Measurements from ENCODE around the gene ZNF365.
"Not testable (repeated sequence)": the region's sequence is repeated elsewhere in the genome, so short reads cannot be mapped to it uniquely, and the experiment has no call there.

Gene ZNF365

GRCh38 chr10:62352356-62352970 lies 21.7 kb upstream of the ZNF365 start:
- H3K4me3 ChIP-seq (ENCODE audit: control insufficient read depth, low read depth, low read length), result no peak overlapping the region
- TF ChIP-seq, protein P1, sequence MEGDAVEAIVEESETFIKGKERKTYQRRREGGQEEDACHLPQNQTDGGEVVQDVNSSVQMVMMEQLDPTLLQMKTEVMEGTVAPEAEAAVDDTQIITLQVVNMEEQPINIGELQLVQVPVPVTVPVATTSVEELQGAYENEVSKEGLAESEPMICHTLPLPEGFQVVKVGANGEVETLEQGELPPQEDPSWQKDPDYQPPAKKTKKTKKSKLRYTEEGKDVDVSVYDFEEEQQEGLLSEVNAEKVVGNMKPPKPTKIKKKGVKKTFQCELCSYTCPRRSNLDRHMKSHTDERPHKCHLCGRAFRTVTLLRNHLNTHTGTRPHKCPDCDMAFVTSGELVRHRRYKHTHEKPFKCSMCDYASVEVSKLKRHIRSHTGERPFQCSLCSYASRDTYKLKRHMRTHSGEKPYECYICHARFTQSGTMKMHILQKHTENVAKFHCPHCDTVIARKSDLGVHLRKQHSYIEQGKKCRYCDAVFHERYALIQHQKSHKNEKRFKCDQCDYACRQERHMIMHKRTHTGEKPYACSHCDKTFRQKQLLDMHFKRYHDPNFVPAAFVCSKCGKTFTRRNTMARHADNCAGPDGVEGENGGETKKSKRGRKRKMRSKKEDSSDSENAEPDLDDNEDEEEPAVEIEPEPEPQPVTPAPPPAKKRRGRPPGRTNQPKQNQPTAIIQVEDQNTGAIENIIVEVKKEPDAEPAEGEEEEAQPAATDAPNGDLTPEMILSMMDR (conservative IDR thresholded peaks at IDR 0.05; ENCODE audit: control insufficient read depth, insufficient read depth, low read depth, low read length), result no peak
- DNase-seq (ENCODE audit: low read depth), result peak; percentile 85

GRCh38 chr10:62354916-62355315 lies 19.3 kb upstream of the ZNF365 start:
- TF ChIP-seq, protein P1 (conservative IDR thresholded peaks at IDR 0.05; ENCODE audit: control insufficient read depth, insufficient read depth, low read depth, low read length), result no peak
- H3K4me3 ChIP-seq (ENCODE audit: control insufficient read depth, low read depth, low read length), result no peak overlapping the region
- peak; percentile 59 for DNase-seq (ENCODE audit: low read depth)

GRCh38 chr10:62356447-62356846 lies 17.7 kb upstream of the ZNF365 start:
- TF ChIP-seq, protein P1 (conservative IDR thresholded peaks at IDR 0.05; ENCODE audit: control insufficient read depth, insufficient read depth, low read depth, low read length), result no peak
- no peak for DNase-seq (ENCODE audit: low read depth)
- H3K4me3 ChIP-seq (ENCODE audit: control insufficient read depth, low read depth, low read length), result no peak overlapping the region

- not testable (repeated sequence) for H3K4me3 ChIP-seq (ENCODE audit: control insufficient read depth, low read depth, low read length); DNase-seq (ENCODE audit: low read depth)
Measured at GRCh38 chr10:62358151-62358550, 16.0 kb upstream of the ZNF365 start.

DNA sequence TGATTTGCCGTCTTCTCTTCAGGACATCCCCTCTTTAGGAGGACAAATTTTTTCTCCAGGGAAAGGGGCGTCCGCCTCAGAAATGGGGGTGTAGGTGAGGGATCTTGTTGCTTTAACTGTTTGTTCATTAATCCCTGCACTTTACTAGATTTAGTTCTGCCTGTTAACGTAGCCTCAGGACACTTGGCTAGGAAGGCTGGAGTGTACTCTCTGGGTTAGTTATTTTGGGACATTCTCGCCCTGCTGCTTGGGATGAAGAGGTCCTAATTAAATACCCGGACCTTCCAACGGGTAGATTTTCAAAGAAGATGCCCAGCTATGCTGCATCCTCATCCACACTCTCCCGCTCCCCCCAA lies 552 bp upstream of the ZNF365 start:
- TF ChIP-seq, protein P1 (conservative IDR thresholded peaks at IDR 0.05; ENCODE audit: control insufficient read depth, insufficient read depth, low read depth, low read length), result no peak
- peak overlapping the region; percentile 52 for H3K4me3 ChIP-seq (ENCODE audit: control insufficient read depth, low read depth, low read length)
- DNase-seq (ENCODE audit: low read depth), result no peak

GRCh38 chr10:62374862-62375710 lies 917 bp downstream of the ZNF365 start:
- TF ChIP-seq, protein P1 (conservative IDR thresholded peaks at IDR 0.05; ENCODE audit: control insufficient read depth, insufficient read depth, low read depth, low read length), result no peak
- DNase-seq (ENCODE audit: low read depth), result peak; percentile 10
- H3K4me3 ChIP-seq (ENCODE audit: control insufficient read depth, low read depth, low read length), result peak overlapping the region; percentile 49
